Measurements from ENCODE around the gene ALPL.

GRCh38 chr1:21619375-21619947, 110.2 kb downstream of the ALPL start:
- TF ChIP-seq ELF4 (CRISPR knock-in tag; IDR thresholded peaks at IDR 0.05; ENCODE audit: low read depth), result no peak
- TF ChIP-seq ZNF138 (CRISPR knock-in tag; conservative IDR thresholded peaks at IDR 0.05), result no peak
- no peak for TF ChIP-seq E2F4 (CRISPR knock-in tag; IDR thresholded peaks at IDR 0.05; ENCODE audit: borderline replicate concordance, low read depth)
- TF ChIP-seq, protein P1, sequence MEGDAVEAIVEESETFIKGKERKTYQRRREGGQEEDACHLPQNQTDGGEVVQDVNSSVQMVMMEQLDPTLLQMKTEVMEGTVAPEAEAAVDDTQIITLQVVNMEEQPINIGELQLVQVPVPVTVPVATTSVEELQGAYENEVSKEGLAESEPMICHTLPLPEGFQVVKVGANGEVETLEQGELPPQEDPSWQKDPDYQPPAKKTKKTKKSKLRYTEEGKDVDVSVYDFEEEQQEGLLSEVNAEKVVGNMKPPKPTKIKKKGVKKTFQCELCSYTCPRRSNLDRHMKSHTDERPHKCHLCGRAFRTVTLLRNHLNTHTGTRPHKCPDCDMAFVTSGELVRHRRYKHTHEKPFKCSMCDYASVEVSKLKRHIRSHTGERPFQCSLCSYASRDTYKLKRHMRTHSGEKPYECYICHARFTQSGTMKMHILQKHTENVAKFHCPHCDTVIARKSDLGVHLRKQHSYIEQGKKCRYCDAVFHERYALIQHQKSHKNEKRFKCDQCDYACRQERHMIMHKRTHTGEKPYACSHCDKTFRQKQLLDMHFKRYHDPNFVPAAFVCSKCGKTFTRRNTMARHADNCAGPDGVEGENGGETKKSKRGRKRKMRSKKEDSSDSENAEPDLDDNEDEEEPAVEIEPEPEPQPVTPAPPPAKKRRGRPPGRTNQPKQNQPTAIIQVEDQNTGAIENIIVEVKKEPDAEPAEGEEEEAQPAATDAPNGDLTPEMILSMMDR (IDR thresholded peaks at IDR 0.05), result no peak
- TF ChIP-seq, protein P2, sequence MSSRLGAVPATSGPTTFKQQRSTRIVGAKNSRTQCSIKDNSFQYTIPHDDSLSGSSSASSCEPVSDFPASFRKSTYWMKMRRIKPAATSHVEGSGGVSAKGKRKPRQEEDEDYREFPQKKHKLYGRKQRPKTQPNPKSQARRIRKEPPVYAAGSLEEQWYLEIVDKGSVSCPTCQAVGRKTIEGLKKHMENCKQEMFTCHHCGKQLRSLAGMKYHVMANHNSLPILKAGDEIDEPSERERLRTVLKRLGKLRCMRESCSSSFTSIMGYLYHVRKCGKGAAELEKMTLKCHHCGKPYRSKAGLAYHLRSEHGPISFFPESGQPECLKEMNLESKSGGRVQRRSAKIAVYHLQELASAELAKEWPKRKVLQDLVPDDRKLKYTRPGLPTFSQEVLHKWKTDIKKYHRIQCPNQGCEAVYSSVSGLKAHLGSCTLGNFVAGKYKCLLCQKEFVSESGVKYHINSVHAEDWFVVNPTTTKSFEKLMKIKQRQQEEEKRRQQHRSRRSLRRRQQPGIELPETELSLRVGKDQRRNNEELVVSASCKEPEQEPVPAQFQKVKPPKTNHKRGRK (CRISPR knock-in tag; IDR thresholded peaks at IDR 0.05; ENCODE audit: borderline replicate concordance), result no peak
- no peak for TF ChIP-seq SMAD3 (CRISPR knock-in tag; IDR thresholded peaks at IDR 0.05; ENCODE audit: borderline replicate concordance)
- TF ChIP-seq, protein P3, sequence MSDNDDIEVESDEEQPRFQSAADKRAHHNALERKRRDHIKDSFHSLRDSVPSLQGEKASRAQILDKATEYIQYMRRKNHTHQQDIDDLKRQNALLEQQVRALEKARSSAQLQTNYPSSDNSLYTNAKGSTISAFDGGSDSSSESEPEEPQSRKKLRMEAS (CRISPR knock-in tag; IDR thresholded peaks at IDR 0.05), result no peak
- no peak for TF ChIP-seq ETV6 (CRISPR knock-in tag; IDR thresholded peaks at IDR 0.05)
- TF ChIP-seq, protein P4, sequence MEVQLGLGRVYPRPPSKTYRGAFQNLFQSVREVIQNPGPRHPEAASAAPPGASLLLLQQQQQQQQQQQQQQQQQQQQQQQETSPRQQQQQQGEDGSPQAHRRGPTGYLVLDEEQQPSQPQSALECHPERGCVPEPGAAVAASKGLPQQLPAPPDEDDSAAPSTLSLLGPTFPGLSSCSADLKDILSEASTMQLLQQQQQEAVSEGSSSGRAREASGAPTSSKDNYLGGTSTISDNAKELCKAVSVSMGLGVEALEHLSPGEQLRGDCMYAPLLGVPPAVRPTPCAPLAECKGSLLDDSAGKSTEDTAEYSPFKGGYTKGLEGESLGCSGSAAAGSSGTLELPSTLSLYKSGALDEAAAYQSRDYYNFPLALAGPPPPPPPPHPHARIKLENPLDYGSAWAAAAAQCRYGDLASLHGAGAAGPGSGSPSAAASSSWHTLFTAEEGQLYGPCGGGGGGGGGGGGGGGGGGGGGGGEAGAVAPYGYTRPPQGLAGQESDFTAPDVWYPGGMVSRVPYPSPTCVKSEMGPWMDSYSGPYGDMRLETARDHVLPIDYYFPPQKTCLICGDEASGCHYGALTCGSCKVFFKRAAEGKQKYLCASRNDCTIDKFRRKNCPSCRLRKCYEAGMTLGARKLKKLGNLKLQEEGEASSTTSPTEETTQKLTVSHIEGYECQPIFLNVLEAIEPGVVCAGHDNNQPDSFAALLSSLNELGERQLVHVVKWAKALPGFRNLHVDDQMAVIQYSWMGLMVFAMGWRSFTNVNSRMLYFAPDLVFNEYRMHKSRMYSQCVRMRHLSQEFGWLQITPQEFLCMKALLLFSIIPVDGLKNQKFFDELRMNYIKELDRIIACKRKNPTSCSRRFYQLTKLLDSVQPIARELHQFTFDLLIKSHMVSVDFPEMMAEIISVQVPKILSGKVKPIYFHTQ (CRISPR knock-in tag; IDR thresholded peaks at IDR 0.05), result no peak
